ENCODE measurements around the gene SPPL2B. TPM values are rescaled to one million over a fixed set of nuclear protein-coding genes. Genes with fewer than 3 reads are reported as not detected.

The SPPL2B gene
- total and polyA plus RNA-seq, 9 donors = 1.5 to 66.6 (median 47.9) TPM

- Histone ChIP-seq H3K4me1 (ENCODE audit: insufficient read depth) (peaks cover 12% of the 10 kb centered on the region), H3K27me3 (peaks cover 11% of the 10 kb centered on the region), H3K27ac (no peak overlapping the region), H3K4me3 (peak overlapping the region; percentile 1), H3K36me3 (no peaks in the 10 kb centered on the region), H3K9me3 (no peaks in the 10 kb centered on the region)
- TF ChIP-seq EP300 (IDR thresholded peaks at IDR 0.05) (no peak), POLR2A (IDR thresholded peaks at IDR 0.05) (no peak)
- TF ChIP-seq, protein P1, sequence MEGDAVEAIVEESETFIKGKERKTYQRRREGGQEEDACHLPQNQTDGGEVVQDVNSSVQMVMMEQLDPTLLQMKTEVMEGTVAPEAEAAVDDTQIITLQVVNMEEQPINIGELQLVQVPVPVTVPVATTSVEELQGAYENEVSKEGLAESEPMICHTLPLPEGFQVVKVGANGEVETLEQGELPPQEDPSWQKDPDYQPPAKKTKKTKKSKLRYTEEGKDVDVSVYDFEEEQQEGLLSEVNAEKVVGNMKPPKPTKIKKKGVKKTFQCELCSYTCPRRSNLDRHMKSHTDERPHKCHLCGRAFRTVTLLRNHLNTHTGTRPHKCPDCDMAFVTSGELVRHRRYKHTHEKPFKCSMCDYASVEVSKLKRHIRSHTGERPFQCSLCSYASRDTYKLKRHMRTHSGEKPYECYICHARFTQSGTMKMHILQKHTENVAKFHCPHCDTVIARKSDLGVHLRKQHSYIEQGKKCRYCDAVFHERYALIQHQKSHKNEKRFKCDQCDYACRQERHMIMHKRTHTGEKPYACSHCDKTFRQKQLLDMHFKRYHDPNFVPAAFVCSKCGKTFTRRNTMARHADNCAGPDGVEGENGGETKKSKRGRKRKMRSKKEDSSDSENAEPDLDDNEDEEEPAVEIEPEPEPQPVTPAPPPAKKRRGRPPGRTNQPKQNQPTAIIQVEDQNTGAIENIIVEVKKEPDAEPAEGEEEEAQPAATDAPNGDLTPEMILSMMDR (IDR thresholded peaks at IDR 0.05) = no peak
- intact Hi-C loops (cut with DNase I) = no loop called here
- 3 to 4% (median 3%) methylated on average over 42 to 82 of the region's 82 CpGs for WGBS, 3 donors
- DNase-seq = no peak
These were observed 37.9 kb upstream of the SPPL2B start for GRCh38 chr19:2290441-2291184.

DNA sequence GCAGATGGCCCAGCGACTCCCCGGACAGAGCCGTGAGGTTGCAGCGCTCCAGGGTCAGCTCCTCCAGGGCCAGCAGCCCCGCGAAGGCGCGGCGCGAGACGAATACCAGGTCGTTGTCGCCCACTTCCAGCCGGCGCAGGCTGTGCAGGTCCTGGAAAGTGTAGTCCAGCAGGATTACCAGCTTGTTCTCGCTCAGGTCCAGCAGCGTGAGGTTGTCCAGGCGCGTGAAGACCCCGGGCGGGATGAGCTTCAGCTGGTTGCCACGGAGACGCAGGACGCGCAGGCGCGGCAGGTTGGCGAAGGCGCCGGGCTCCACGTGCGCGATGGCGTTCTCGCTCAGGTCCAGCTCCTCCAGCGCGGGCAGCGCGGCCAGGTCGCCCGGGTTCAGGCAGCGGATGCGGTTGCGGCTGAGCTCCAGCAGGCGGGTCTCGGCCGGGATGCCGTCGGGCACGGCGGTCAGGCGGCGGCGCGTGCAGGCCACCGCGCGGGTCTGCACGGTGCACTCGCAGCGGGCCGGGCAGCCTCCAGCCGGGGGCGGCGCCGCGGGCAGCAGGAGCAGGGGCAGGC is 37.2 kb upstream of the SPPL2B start:
- WGBS, 3 donors = 0 to 5% (median 3%) methylated on average over 40 to 67 of the region's 67 CpGs
- Histone ChIP-seq H3K27ac (no peak overlapping the region), H3K4me1 (ENCODE audit: insufficient read depth) (peaks cover 12% of the 10 kb centered on the region), H3K9me3 (no peaks in the 10 kb centered on the region), H3K36me3 (no peaks in the 10 kb centered on the region), H3K27me3 (peaks cover 11% of the 10 kb centered on the region), H3K4me3 (no peak overlapping the region)
- TF ChIP-seq EP300 (IDR thresholded peaks at IDR 0.05) (no peak), POLR2A (IDR thresholded peaks at IDR 0.05) (no peak)
- TF ChIP-seq, protein P1 (IDR thresholded peaks at IDR 0.05) = no peak
- intact Hi-C loops (cut with DNase I) = no loop called here
- DNase-seq = no peak

GRCh38 chr19:2294687-2295335 is 33.7 kb upstream of the SPPL2B start:
- intact Hi-C loops (cut with DNase I) = no loop called here
- no peak overlapping the region for H3K27ac ChIP-seq
- no peaks in the 10 kb centered on the region for H3K9me3 ChIP-seq
- TF ChIP-seq, protein P1 (IDR thresholded peaks at IDR 0.05) = no peak
- TF ChIP-seq POLR2A (IDR thresholded peaks at IDR 0.05) = no peak
- TF ChIP-seq EP300 (IDR thresholded peaks at IDR 0.05) = no peak
- H3K4me3 ChIP-seq = no peak overlapping the region
- H3K36me3 ChIP-seq = no peaks in the 10 kb centered on the region
- peaks cover 11% of the 10 kb centered on the region for H3K27me3 ChIP-seq
- WGBS, 3 donors = 6 to 9% (median 8%) methylated on average over 26 of the region's 26 CpGs
- DNase-seq = no peak
- H3K4me1 ChIP-seq (ENCODE audit: insufficient read depth) = peaks cover 12% of the 10 kb centered on the region

DNA sequence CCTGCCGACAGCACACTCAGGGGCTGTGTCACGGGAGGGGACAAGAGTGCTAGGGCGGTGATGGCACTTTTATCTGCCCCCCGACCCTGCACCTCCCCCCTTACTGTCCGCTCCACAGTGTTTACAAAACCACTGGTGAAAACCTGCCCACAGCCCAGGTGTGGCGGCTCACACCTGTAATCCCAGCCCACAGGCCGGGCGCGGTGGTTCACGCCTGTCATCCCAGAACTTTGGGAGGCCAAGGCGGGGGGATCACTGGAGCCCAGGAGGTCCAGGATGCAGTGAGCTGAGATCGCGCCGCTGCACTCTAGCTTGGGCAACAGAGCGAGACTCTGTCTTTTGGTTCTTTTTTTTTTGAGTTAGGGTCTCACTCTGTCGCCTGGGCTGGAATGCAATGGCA is 32.3 kb upstream of the SPPL2B start:
- intact Hi-C loops (cut with DNase I) = no loop called here
- H3K9me3 ChIP-seq = no peaks in the 10 kb centered on the region
- peaks cover 6% of the 10 kb centered on the region for H3K4me1 ChIP-seq (ENCODE audit: insufficient read depth)
- 88 to 91% (median 90%) methylated on average over 16 of the region's 16 CpGs for WGBS, 3 donors
- H3K27me3 ChIP-seq = peaks cover 3% of the 10 kb centered on the region
- no peak overlapping the region for H3K27ac ChIP-seq
- no peak for DNase-seq
- no peaks in the 10 kb centered on the region for H3K36me3 ChIP-seq
- TF ChIP-seq, protein P1 (IDR thresholded peaks at IDR 0.05) = no peak
- TF ChIP-seq EP300 (IDR thresholded peaks at IDR 0.05) (no peak), POLR2A (IDR thresholded peaks at IDR 0.05) (no peak)
- no peak overlapping the region for H3K4me3 ChIP-seq

Data from ovary (tissue), 9 donors.